DMS79 treated with DMSO at 0.1 percent for 48 hours (cell line): ENCODE results near the gene GSTA1.
"Not testable (repeated sequence)": the region's sequence is repeated elsewhere in the genome, so short reads cannot be mapped to it uniquely, and the experiment has no call there.

ENCODE experiments used
- DNase-seq: peaks from one replicate; lab custom pipeline; 2025; lab: John Stamatoyannopoulos, UW

GSTA1 gene

GRCh38 chr6:52803668-52804255 lies at the start of gene GSTA1:
TSS of gene GSTA1 (minus strand) at chr6:52803816. CDS start at chr6:52799267, 4,549 bp downstream.
- DNase-seq = not testable (repeated sequence)

GRCh38 chr6:52849137-52849536 lies 45.5 kb upstream of the GSTA1 start:
- DNase-seq = no peak

GRCh38 chr6:52846002-52846401 lies 42.4 kb upstream of the GSTA1 start:
- no peak for DNase-seq

- no peak for DNase-seq
Observed at GRCh38 chr6:52843605-52844004, 40.0 kb upstream of the GSTA1 start.

GRCh38 chr6:52840763-52841585 lies 37.4 kb upstream of the GSTA1 start, which contains the start of gene GSTA5:
TSS of gene GSTA5 (minus strand) at chr6:52840813.
- DNase-seq = no peak

GRCh38 chr6:52839124-52840055 lies 35.8 kb upstream of the GSTA1 start:
- no peak for DNase-seq

GRCh38 chr6:52834481-52834880 lies 30.9 kb upstream of the GSTA1 start:
- no peak for DNase-seq

GRCh38 chr6:52830869-52831268 lies 27.3 kb upstream of the GSTA1 start:
- DNase-seq = not testable (repeated sequence)

GRCh38 chr6:52829046-52829817 lies 25.6 kb upstream of the GSTA1 start:
- no peak for DNase-seq

- DNase-seq = not testable (repeated sequence)
Observed at GRCh38 chr6:52828621-52829020, 25.0 kb upstream of the GSTA1 start.

GRCh38 chr6:52827073-52827783 lies 23.6 kb upstream of the GSTA1 start:
- not testable (repeated sequence) for DNase-seq

- DNase-seq = no peak
Observed at GRCh38 chr6:52826513-52826912, 22.9 kb upstream of the GSTA1 start.

- DNase-seq = not testable (repeated sequence)
Observed at GRCh38 chr6:52825900-52826459, 22.4 kb upstream of the GSTA1 start.

GRCh38 chr6:52825270-52825793 lies 21.7 kb upstream of the GSTA1 start:
- not testable (repeated sequence) for DNase-seq

GRCh38 chr6:52821842-52822241 lies 18.2 kb upstream of the GSTA1 start:
- no peak for DNase-seq

GRCh38 chr6:52820198-52820597 lies 16.6 kb upstream of the GSTA1 start:
- DNase-seq = no peak

- no peak for DNase-seq
Observed at GRCh38 chr6:52815167-52816092, 11.8 kb upstream of the GSTA1 start.

GRCh38 chr6:52814545-52814944 lies 10.9 kb upstream of the GSTA1 start:
- not testable (repeated sequence) for DNase-seq

GRCh38 chr6:52809777-52810176 lies 6.2 kb upstream of the GSTA1 start:
- DNase-seq = not testable (repeated sequence)
